Activated CD8-positive, alpha-beta memory T cell treated with anti-CD3 and anti-CD28 coated beads, Interleukin-2, amount 50 U/mL, for 1 hour (primary cell): ENCODE data around the gene CACNG3.
"Not testable (repeated sequence)": the region's sequence is repeated elsewhere in the genome, so short reads cannot be mapped to it uniquely, and the experiment has no call there.

Experiments used
- DNase-seq: peaks from one replicate; pipeline ENCODE4 v3.0.0-alpha.2; 2020; ENCODE audit errors: extremely low read depth

CACNG3 gene

GRCh38 chr16:24332582-24333090, 76.5 kb downstream of the CACNG3 start:
- DNase-seq: no peak

GRCh38 chr16:24336491-24336890, 80.4 kb downstream of the CACNG3 start:
- DNase-seq: no peak

GRCh38 chr16:24337013-24337412, 80.9 kb downstream of the CACNG3 start:
- DNase-seq: no peak

GRCh38 chr16:24343829-24344228, 87.7 kb downstream of the CACNG3 start:
- DNase-seq: not testable (repeated sequence)

- no peak for DNase-seq
Observed at GRCh38 chr16:24344784-24345183, 88.6 kb downstream of the CACNG3 start.

GRCh38 chr16:24345704-24346103, 89.6 kb downstream of the CACNG3 start:
- DNase-seq: no peak

GRCh38 chr16:24346734-24347133, 90.6 kb downstream of the CACNG3 start:
- DNase-seq: no peak

- no peak for DNase-seq
Observed at GRCh38 chr16:24347556-24347955, 91.4 kb downstream of the CACNG3 start.

GRCh38 chr16:24348545-24349290, 92.6 kb downstream of the CACNG3 start:
- no peak for DNase-seq

GRCh38 chr16:24349320-24349719, 93.2 kb downstream of the CACNG3 start:
- DNase-seq: no peak

- DNase-seq: no peak
Observed at GRCh38 chr16:24352746-24353145, 96.6 kb downstream of the CACNG3 start.

- no peak for DNase-seq
Observed at GRCh38 chr16:24353622-24354021, 97.5 kb downstream of the CACNG3 start.

- no peak for DNase-seq
Observed at GRCh38 chr16:24357511-24357910, 101.4 kb downstream of the CACNG3 start.

GRCh38 chr16:24358117-24358516, 102.0 kb downstream of the CACNG3 start:
- DNase-seq: no peak

- no peak for DNase-seq
Observed at GRCh38 chr16:24359490-24359889, 103.4 kb downstream of the CACNG3 start.

- DNase-seq: no peak
Observed at GRCh38 chr16:24360936-24361335, 104.8 kb downstream of the CACNG3 start.

GRCh38 chr16:24364596-24364995, 108.5 kb downstream of the CACNG3 start:
- DNase-seq: no peak

GRCh38 chr16:24367186-24367710, 111.1 kb downstream of the CACNG3 start:
- DNase-seq: no peak

- no peak for DNase-seq
Observed at GRCh38 chr16:24372824-24373223, 116.7 kb downstream of the CACNG3 start.

- no peak for DNase-seq
Observed at GRCh38 chr16:24378999-24379398, 122.9 kb downstream of the CACNG3 start.

- no peak for DNase-seq
Observed at GRCh38 chr16:24381470-24382118, 125.5 kb downstream of the CACNG3 start.

GRCh38 chr16:24382762-24383407, 126.8 kb downstream of the CACNG3 start:
- no peak for DNase-seq
